Naive thymus-derived CD8-positive, alpha-beta T cell (primary cell): ENCODE results near the gene COL15A1. TPM values are rescaled to one million over a fixed set of nuclear protein-coding genes. Genes with fewer than 3 reads are reported as not detected.

Experiments
- ATAC-seq, 2 donors: fragments of 150-1000 bp; cut with Tn5 transposase in 1 of 2; sonication (Bioruptor Pico), chemical (Tn5 transposase) in 1 of 2; 1 replicate in 1 of 2; 2 replicates in 1 of 2; pipeline ENCODE4 v1.10.0; 2021; ENCODE audit warnings: mild to moderate bottlenecking in 2 of 2, moderate library complexity in 2 of 2
- POLR2A ChIA-PET: fragments of 350-600 bp; sonication (Branson Sonifier 250); formaldehyde crosslinking; loops from one replicate; lab custom pipeline; 2021; ENCODE audit warnings: antibody characterized with exemption; lab: Charles Lee
- DNase-seq, 10 donors: peaks; one replicate each; pipeline versions ENCODE4 v3.0.0 to v3.0.0-alpha.2; 2020 to 2022
- H3K27ac Mint-ChIP-seq, 10 donors: one replicate each; pipeline ENCODE4 v1.8.0; 2020 to 2022; ENCODE audit warnings: mild to moderate bottlenecking in 10 of 10, mixed read lengths in 10 of 10, moderate library complexity in 4 of 10, inconsistent platforms in 1 of 10
- H3K27me3 Mint-ChIP-seq, 5 donors: one replicate each; pipeline ENCODE4 v1.8.0; 2021 to 2022; ENCODE audit warnings: mixed read lengths in 5 of 5
- H3K36me3 Mint-ChIP-seq, 3 donors: one replicate each; pipeline ENCODE4 v1.8.0; 2020 to 2022; ENCODE audit warnings: mixed read lengths in 3 of 3, mild to moderate bottlenecking in 2 of 3, inconsistent platforms in 1 of 3
- H3K4me1 Mint-ChIP-seq, 4 donors: one replicate each; pipeline ENCODE4 v1.8.0; 2021 to 2022; ENCODE audit warnings: mixed read lengths in 4 of 4
- H3K4me3 Mint-ChIP-seq, 10 donors: one replicate each; pipeline ENCODE4 v1.8.0; 2020 to 2022; ENCODE audit warnings: mild to moderate bottlenecking in 10 of 10, mixed read lengths in 10 of 10, moderate library complexity in 6 of 10, inconsistent platforms in 1 of 10
- H3K9me3 Mint-ChIP-seq, 9 donors: one replicate each; pipeline ENCODE4 v1.8.0; 2020 to 2022; ENCODE audit warnings: mixed read lengths in 9 of 9, mild to moderate bottlenecking in 3 of 9, inconsistent platforms in 1 of 9, moderate library complexity in 1 of 9
- polyA plus RNA-seq, 3 donors: library from polyadenylated mRNA; unstranded; fragments of 300-500 nt; fragmentation: Illumina TruSeq; gene quantifications; one replicate each; pipeline ENCODE4 v1.2.3, GENCODE V29; 2021
- total RNA-seq, 8 experiments: library from RNA in 2 of 8; stranded (reverse) in 2 of 8; gene quantifications; one replicate each; pipeline ENCODE4 v1.2.3 and lab custom pipeline; 2021 to 2026

COL15A1 gene
- total and polyA plus RNA-seq, 5 experiments from 2014 or later: not detected

- POLR2A ChIA-PET: interaction anchor here (0.8 to 1.3 kb wide), 3 partner anchors 10 to 40 kb away, joined by 3 to 4 read pairs (median 3); no protein-coding TSS in a partner anchor
- H3K4me3 Mint-ChIP-seq: no peak overlapping the region
- no peaks in the 10 kb centered on the region for H3K36me3 Mint-ChIP-seq
- ATAC-seq (no peak), DNase-seq (no peak)
- H3K9me3 Mint-ChIP-seq: no peaks in the 10 kb centered on the region
- H3K27ac Mint-ChIP-seq: no peak overlapping the region
- peaks cover 33 to 87% (median 85%) of the 10 kb centered on the region in 4 donors for H3K4me1 Mint-ChIP-seq
- H3K27me3 Mint-ChIP-seq: peaks cover 0 to 4% (median 0%) of the 10 kb centered on the region in 5 donors
Observed at GRCh38 chr9:99054581-99054980, 110.9 kb downstream of the COL15A1 start.

GRCh38 chr9:99055384-99055783 lies 111.7 kb downstream of the COL15A1 start:
- POLR2A ChIA-PET: interaction anchor here (0.7 to 1.3 kb wide), 6 partner anchors 11 to 80 kb away, joined by 3 to 4 read pairs (median 3); no protein-coding TSS in a partner anchor
- Mint-ChIP-seq H3K36me3 (no peaks in the 10 kb centered on the region), H3K27ac (peak overlapping the region in 1 of 10 donors; percentile 16), H3K27me3 (peaks cover 0 to 4% (median 0%) of the 10 kb centered on the region in 5 donors), H3K9me3 (no peaks in the 10 kb centered on the region), H3K4me1 (peaks cover 34 to 84% (median 81%) of the 10 kb centered on the region in 4 donors), H3K4me3 (no peak overlapping the region)
- DNase-seq (no peak), ATAC-seq (no peak)

- POLR2A ChIA-PET: interaction anchor here (0.9 to 1.2 kb wide), 2 partner anchors 50 to 79 kb away, joined by 3 read pairs; no protein-coding TSS in a partner anchor
Observed at GRCh38 chr9:99056186-99056585, 112.5 kb downstream of the COL15A1 start.

GRCh38 chr9:99056886-99057664 lies 113.4 kb downstream of the COL15A1 start:
- peak in 1 of 10 donors; percentile 25 for DNase-seq
- H3K9me3 Mint-ChIP-seq: no peaks in the 10 kb centered on the region

More at GRCh38 chr9:99056186-99056585, 112.5 kb downstream of the COL15A1 start:
- DNase-seq: no peak
- no peak for ATAC-seq
- Mint-ChIP-seq H3K4me1 (peaks cover 34 to 88% (median 84%) of the 10 kb centered on the region in 4 donors), H3K27me3 (peaks cover 0 to 4% (median 0%) of the 10 kb centered on the region in 5 donors), H3K4me3 (peak overlapping the region in 1 of 10 donors; percentile 20), H3K9me3 (no peaks in the 10 kb centered on the region), H3K36me3 (no peaks in the 10 kb centered on the region), H3K27ac (peak overlapping the region in 2 of 10 donors; percentile 20 to 68)

GRCh38 chr9:99057665-99058625 lies 114.2 kb downstream of the COL15A1 start:
- Mint-ChIP-seq H3K9me3 (no peaks in the 10 kb centered on the region), H3K27ac (peak overlapping the region; percentile 19 to 91 (median 73)), H3K27me3 (peaks cover 0 to 4% (median 0%) of the 10 kb centered on the region in 5 donors), H3K36me3 (no peaks in the 10 kb centered on the region), H3K4me3 (peak overlapping the region; percentile 76 to 95 (median 88)), H3K4me1 (peaks cover 34 to 83% (median 77%) of the 10 kb centered on the region in 4 donors)
- DNase-seq (peak; percentile 32 to 92 (median 64)), ATAC-seq (peak; percentile 89 to 91)
- POLR2A ChIA-PET: interaction anchor here (0.6 to 3.1 kb wide), 18 partner anchors 8 to 1165 kb away, joined by 3 to 26 read pairs (median 4); partner anchors contain the start of genes ALG2, SEC61B and TGFBR1

More at GRCh38 chr9:99056886-99057664, 113.4 kb downstream of the COL15A1 start:
- peaks cover 0 to 4% (median 0%) of the 10 kb centered on the region in 5 donors for H3K27me3 Mint-ChIP-seq
- no peak for ATAC-seq
- H3K4me3 Mint-ChIP-seq: peak overlapping the region; percentile 76 to 95 (median 88)
- peaks cover 34 to 85% (median 79%) of the 10 kb centered on the region in 4 donors for H3K4me1 Mint-ChIP-seq
- POLR2A ChIA-PET: interaction anchor here (1.1 to 3.1 kb wide), 7 partner anchors 11 to 81 kb away, joined by 3 to 26 read pairs (median 4); partner anchors contain the start of gene TGFBR1
- no peaks in the 10 kb centered on the region for H3K36me3 Mint-ChIP-seq
- H3K27ac Mint-ChIP-seq: peak overlapping the region in 6 of 10 donors; percentile 20 to 91 (median 74)

- peaks cover 40 to 83% (median 77%) of the 10 kb centered on the region in 4 donors for H3K4me1 Mint-ChIP-seq
- no peaks in the 10 kb centered on the region for H3K36me3 Mint-ChIP-seq
- POLR2A ChIA-PET: interaction anchor here (0.8 to 3.1 kb wide), 13 partner anchors 7 to 81 kb away, joined by 3 to 26 read pairs (median 7); partner anchors contain the start of gene TGFBR1
- H3K4me3 Mint-ChIP-seq: peak overlapping the region; percentile 76 to 95 (median 88)
- no peaks in the 10 kb centered on the region for H3K9me3 Mint-ChIP-seq
- H3K27ac Mint-ChIP-seq: peak overlapping the region; percentile 57 to 86 (median 68)
- peaks cover 0 to 4% (median 0%) of the 10 kb centered on the region in 5 donors for H3K27me3 Mint-ChIP-seq
- DNase-seq (peak in 4 of 10 donors; percentile 28 to 43 (median 37)), ATAC-seq (peak; percentile 52 to 60)
Observed at GRCh38 chr9:99058964-99059921, 115.5 kb downstream of the COL15A1 start.

- ATAC-seq: no peak
- DNase-seq: no peak
- no peaks in the 10 kb centered on the region for H3K9me3 Mint-ChIP-seq
- peaks cover 45 to 81% (median 76%) of the 10 kb centered on the region in 4 donors for H3K4me1 Mint-ChIP-seq
- peak overlapping the region in 3 of 10 donors; percentile 8 to 43 (median 26) for H3K27ac Mint-ChIP-seq
- POLR2A ChIA-PET: interaction anchor here (0.6 to 2.1 kb wide), 4 partner anchors 18 to 826 kb away, joined by 3 to 8 read pairs (median 6); partner anchors contain the start of gene TGFBR1
- H3K27me3 Mint-ChIP-seq: peaks cover 0 to under 1% (median 0%) of the 10 kb centered on the region in 5 donors
- H3K4me3 Mint-ChIP-seq: peak overlapping the region in 1 of 10 donors; percentile 12
- no peaks in the 10 kb centered on the region for H3K36me3 Mint-ChIP-seq
Observed at GRCh38 chr9:99060621-99061020, 116.9 kb downstream of the COL15A1 start.

GRCh38 chr9:99062549-99062948 lies 118.8 kb downstream of the COL15A1 start:
- H3K4me1 Mint-ChIP-seq: peaks cover 41 to 70% (median 64%) of the 10 kb centered on the region in 4 donors
- no peak overlapping the region for H3K4me3 Mint-ChIP-seq
- H3K36me3 Mint-ChIP-seq: no peaks in the 10 kb centered on the region
- no peaks in the 10 kb centered on the region for H3K27me3 Mint-ChIP-seq
- ATAC-seq (no peak), DNase-seq (no peak)
- H3K9me3 Mint-ChIP-seq: no peaks in the 10 kb centered on the region
- POLR2A ChIA-PET: interaction anchor here (1.0 kb wide), 1 partner anchor 14 kb away, joined by 3 read pairs; no protein-coding TSS in a partner anchor
- H3K27ac Mint-ChIP-seq: peak overlapping the region in 1 of 10 donors; percentile 39

GRCh38 chr9:99063522-99063921 lies 119.8 kb downstream of the COL15A1 start:
- peak overlapping the region in 1 of 10 donors; percentile 29 for H3K27ac Mint-ChIP-seq
- H3K27me3 Mint-ChIP-seq: no peaks in the 10 kb centered on the region
- H3K4me3 Mint-ChIP-seq: no peak overlapping the region
- no peak for ATAC-seq
- POLR2A ChIA-PET: interaction anchor here (0.5 kb wide), 1 partner anchor 61 kb away, joined by 3 read pairs; no protein-coding TSS in a partner anchor
- DNase-seq: no peak
- H3K9me3 Mint-ChIP-seq: no peaks in the 10 kb centered on the region
- no peaks in the 10 kb centered on the region for H3K36me3 Mint-ChIP-seq
- H3K4me1 Mint-ChIP-seq: peaks cover 36 to 64% (median 59%) of the 10 kb centered on the region in 4 donors

- H3K36me3 Mint-ChIP-seq: no peaks in the 10 kb centered on the region
- DNase-seq (no peak), ATAC-seq (no peak)
- no peaks in the 10 kb centered on the region for H3K27me3 Mint-ChIP-seq
- no peaks in the 10 kb centered on the region for H3K9me3 Mint-ChIP-seq
- H3K4me3 Mint-ChIP-seq: no peak overlapping the region
- peaks cover 39 to 70% (median 65%) of the 10 kb centered on the region in 4 donors for H3K4me1 Mint-ChIP-seq
- POLR2A ChIA-PET: interaction anchor here (0.6 to 1.3 kb wide), 8 partner anchors 8 to 186 kb away, joined by 3 to 9 read pairs (median 3); no protein-coding TSS in a partner anchor
- H3K27ac Mint-ChIP-seq: peak overlapping the region in 1 of 10 donors; percentile 4
Observed at GRCh38 chr9:99066571-99066970, 122.9 kb downstream of the COL15A1 start.
